Measurements from ENCODE around the gene LEF1. TPM values are rescaled to one million over a fixed set of nuclear protein-coding genes. Genes with fewer than 3 reads are reported as not detected.

The LEF1 gene
- total and polyA plus RNA-seq, 9 of the 15 experiments (the other 6 are each of a cell fraction or from before 2014, with no cell fraction given) = 15.1 to 81.1 (median 29.7) TPM

DNA sequence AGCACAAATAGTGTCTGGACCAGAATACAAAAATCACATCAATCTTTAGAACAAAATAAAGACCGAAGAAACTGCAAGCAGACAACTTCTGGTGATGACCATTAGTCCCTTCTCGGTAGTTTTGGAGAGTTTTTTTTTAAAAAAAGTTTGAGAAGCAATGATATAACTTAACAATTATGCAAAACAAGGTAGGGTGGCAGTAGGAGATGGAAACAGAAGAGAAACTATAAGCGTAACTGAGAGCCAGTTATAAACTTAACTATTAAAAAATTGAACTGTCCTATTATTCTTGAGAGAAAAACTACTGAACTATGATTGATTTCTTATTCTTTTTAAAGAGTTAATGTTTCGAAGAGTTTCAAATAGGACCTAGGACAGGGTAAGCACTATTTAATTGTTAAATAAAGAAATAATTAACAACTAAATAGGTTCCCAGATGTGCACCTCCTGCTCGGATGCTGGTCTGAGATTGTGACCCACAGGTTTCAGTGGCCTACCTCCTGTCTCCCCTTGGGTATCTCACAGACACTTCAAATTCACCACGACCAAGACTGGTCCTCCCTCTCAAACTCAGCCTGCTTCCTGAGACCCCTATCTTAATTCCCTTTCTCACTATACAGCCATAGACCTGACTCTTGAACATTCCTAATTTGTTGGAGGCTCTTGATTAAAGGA is 81.3 kb downstream of the LEF1 start (continued):
- TF ChIP-seq GTF2E2 (tag; IDR thresholded peaks at IDR 0.05) (no peak), TBP (optimal IDR thresholded peaks at IDR 0.05; ENCODE audit: low read depth, low read length) (no peak), PPARD (CRISPR knock-in tag; IDR thresholded peaks at IDR 0.05) (no peak), NCOA1 (IDR thresholded peaks at IDR 0.05; ENCODE audit: low read depth) (no peak), MYBL2 (IDR thresholded peaks at IDR 0.05; ENCODE audit: low read depth) (no peak), MYBL2 (CRISPR knock-in tag; IDR thresholded peaks at IDR 0.05; ENCODE audit: borderline replicate concordance) (no peak), CAMTA2 (CRISPR knock-in tag; conservative IDR thresholded peaks at IDR 0.05) (no peak)
- TF ChIP-seq, protein P1, sequence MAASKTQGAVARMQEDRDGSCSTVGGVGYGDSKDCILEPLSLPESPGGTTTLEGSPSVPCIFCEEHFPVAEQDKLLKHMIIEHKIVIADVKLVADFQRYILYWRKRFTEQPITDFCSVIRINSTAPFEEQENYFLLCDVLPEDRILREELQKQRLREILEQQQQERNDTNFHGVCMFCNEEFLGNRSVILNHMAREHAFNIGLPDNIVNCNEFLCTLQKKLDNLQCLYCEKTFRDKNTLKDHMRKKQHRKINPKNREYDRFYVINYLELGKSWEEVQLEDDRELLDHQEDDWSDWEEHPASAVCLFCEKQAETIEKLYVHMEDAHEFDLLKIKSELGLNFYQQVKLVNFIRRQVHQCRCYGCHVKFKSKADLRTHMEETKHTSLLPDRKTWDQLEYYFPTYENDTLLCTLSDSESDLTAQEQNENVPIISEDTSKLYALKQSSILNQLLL (CRISPR knock-in tag; IDR thresholded peaks at IDR 0.05; ENCODE audit: borderline replicate concordance) = no peak
- TF ChIP-seq, protein P2, sequence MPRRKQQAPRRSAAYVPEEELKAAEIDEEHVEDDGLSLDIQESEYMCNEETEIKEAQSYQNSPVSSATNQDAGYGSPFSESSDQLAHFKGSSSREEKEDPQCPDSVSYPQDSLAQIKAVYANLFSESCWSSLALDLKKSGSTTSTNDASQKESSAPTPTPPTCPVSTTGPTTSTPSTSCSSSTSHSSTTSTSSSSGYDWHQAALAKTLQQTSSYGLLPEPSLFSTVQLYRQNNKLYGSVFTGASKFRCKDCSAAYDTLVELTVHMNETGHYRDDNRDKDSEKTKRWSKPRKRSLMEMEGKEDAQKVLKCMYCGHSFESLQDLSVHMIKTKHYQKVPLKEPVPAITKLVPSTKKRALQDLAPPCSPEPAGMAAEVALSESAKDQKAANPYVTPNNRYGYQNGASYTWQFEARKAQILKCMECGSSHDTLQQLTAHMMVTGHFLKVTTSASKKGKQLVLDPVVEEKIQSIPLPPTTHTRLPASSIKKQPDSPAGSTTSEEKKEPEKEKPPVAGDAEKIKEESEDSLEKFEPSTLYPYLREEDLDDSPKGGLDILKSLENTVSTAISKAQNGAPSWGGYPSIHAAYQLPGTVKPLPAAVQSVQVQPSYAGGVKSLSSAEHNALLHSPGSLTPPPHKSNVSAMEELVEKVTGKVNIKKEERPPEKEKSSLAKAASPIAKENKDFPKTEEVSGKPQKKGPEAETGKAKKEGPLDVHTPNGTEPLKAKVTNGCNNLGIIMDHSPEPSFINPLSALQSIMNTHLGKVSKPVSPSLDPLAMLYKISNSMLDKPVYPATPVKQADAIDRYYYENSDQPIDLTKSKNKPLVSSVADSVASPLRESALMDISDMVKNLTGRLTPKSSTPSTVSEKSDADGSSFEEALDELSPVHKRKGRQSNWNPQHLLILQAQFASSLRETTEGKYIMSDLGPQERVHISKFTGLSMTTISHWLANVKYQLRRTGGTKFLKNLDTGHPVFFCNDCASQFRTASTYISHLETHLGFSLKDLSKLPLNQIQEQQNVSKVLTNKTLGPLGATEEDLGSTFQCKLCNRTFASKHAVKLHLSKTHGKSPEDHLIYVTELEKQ (CRISPR knock-in tag; IDR thresholded peaks at IDR 0.05) = no peak

Measured in K562 (cell line).